Esophagus muscularis mucosa (tissue), 4 donors: ENCODE results near the gene PLCH1. TPM values are rescaled to one million over a fixed set of nuclear protein-coding genes. Genes with fewer than 3 reads are reported as not detected.

Source experiments
- DNase-seq: peaks from one replicate; pipeline ENCODE4 v3.0.0-alpha.2; 2017; ENCODE audit errors: extremely low spot score
- H3K27ac ChIP-seq, 4 donors: fragments of 200-600 bp; sonication (generic); replicated peaks in 1 of 4; 1 replicate in 3 of 4; 2 replicates in 1 of 4; pipeline ENCODE4 v1.5.1; 2016 to 2019; ENCODE audit warnings: mild to moderate bottlenecking in 1 of 4
- H3K27me3 ChIP-seq, 4 donors: fragments of 200-600 bp; sonication (generic); one replicate each; pipeline versions ENCODE4 v1.5.1 to v1.6.0; 2016 to 2019
- H3K36me3 ChIP-seq, 4 donors: fragments of 200-600 bp; sonication (generic); one replicate each; pipeline ENCODE4 v1.5.1; 2016 to 2019
- H3K4me1 ChIP-seq, 4 donors: fragments of 200-600 bp; sonication (generic); one replicate each; pipeline ENCODE4 v1.5.1; 2016 to 2019
- H3K4me3 ChIP-seq, 4 donors: fragments of 200-600 bp; sonication (generic); 1 replicate in 2 of 4; 2 replicates in 2 of 4; pipeline ENCODE4 v1.5.1; 2016 to 2019; ENCODE audit warnings: mild to moderate bottlenecking in 4 of 4, moderate library complexity in 1 of 4
- H3K9me3 ChIP-seq, 4 donors: fragments of 200-600 bp; sonication (generic); 1 replicate in 3 of 4; 2 replicates in 1 of 4; pipeline ENCODE4 v1.5.1; 2016 to 2019
- EP300 ChIP-seq: sonication (generic); formaldehyde crosslinking; IDR thresholded peaks from one replicate; pipeline ENCODE4 v1.6.1; 2017; ENCODE audit warnings: antibody characterized with exemption
- POLR2A ChIP-seq: fragments of 450-650 bp; IDR thresholded peaks from one replicate; pipeline ENCODE4 v1.6.1; 2017; ENCODE audit warnings: antibody characterized with exemption, moderate library complexity, mild to moderate bottlenecking, low read depth
- POLR2AphosphoS5 ChIP-seq, 2 donors: sonication (generic); formaldehyde crosslinking; IDR thresholded peaks; one replicate each; pipeline ENCODE4 v1.6.1; 2017; ENCODE audit warnings: antibody characterized with exemption in 2 of 2
- WGBS: methylation state at CpG from one replicate; pipeline ENCODE4 v1.1.5; 2018; 5-methylcytosine and 5-hydroxymethylcytosine counted together
- intact Hi-C: fragments of 100-400 bp; cut with DNase I; formaldehyde crosslinking; loops from one replicate; pipeline ENCODE4 v1.15.1; 2023
- total RNA-seq, 4 donors: library from RNA; depleted of rRNA; stranded (reverse); fragments of >200 nt; gene quantifications; one replicate each; pipeline versions ENCODE4 v1.1.0 to v1.2.1, GENCODE V29; 2016
- TF ChIP-seq, protein P1 (sequence below), 3 experiments: fragments of 200-600 bp in 2 of 3; fragments of 450-650 bp in 1 of 3; sonication (generic) in 2 of 3; IDR thresholded peaks; one replicate each; pipeline ENCODE4 v1.5.1; 2017 to 2019; ENCODE audit warnings: antibody characterized with exemption in 3 of 3, mild to moderate bottlenecking in 2 of 3, moderate library complexity in 1 of 3

PLCH1 gene
- total RNA-seq, 4 donors from 2014 or later = under 0.01 to 0.52 (median 0.36) TPM

DNA sequence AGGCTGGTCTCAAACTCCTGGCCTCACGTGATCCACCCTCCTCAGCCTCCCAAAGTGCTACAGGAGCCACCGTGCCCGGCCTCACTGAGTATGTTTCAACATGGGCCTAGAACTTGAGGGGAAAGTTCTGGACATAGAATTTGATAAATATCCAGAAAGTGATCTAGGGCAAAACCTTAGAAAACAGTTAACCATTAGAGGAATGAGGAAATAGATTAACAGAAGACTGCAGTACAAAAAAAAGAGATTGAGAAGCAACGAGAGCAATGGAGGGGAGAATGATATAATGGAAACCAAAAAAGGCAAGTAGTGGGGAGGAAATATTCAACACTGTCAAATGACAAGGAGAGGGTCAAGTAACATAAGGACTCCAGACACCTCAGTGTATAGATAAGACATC, 191.5 kb downstream of the PLCH1 start:
- H3K9me3 ChIP-seq = no peaks in the 10 kb centered on the region
- no peaks in the 10 kb centered on the region for H3K4me1 ChIP-seq
- H3K27ac ChIP-seq = no peak overlapping the region
- no peaks in the 10 kb centered on the region for H3K36me3 ChIP-seq
- no peak overlapping the region for H3K4me3 ChIP-seq
- no peak for DNase-seq
- intact Hi-C loops = no loop called here
- TF ChIP-seq POLR2A = no peak
- no peak for TF ChIP-seq EP300
- TF ChIP-seq, protein P1, sequence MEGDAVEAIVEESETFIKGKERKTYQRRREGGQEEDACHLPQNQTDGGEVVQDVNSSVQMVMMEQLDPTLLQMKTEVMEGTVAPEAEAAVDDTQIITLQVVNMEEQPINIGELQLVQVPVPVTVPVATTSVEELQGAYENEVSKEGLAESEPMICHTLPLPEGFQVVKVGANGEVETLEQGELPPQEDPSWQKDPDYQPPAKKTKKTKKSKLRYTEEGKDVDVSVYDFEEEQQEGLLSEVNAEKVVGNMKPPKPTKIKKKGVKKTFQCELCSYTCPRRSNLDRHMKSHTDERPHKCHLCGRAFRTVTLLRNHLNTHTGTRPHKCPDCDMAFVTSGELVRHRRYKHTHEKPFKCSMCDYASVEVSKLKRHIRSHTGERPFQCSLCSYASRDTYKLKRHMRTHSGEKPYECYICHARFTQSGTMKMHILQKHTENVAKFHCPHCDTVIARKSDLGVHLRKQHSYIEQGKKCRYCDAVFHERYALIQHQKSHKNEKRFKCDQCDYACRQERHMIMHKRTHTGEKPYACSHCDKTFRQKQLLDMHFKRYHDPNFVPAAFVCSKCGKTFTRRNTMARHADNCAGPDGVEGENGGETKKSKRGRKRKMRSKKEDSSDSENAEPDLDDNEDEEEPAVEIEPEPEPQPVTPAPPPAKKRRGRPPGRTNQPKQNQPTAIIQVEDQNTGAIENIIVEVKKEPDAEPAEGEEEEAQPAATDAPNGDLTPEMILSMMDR (IDR thresholded peaks at IDR 0.05) = no peak
- TF ChIP-seq POLR2AphosphoS5 (IDR thresholded peaks at IDR 0.05) = no peak
- H3K27me3 ChIP-seq = no peaks in the 10 kb centered on the region
- WGBS = 83% methylated on average over 4 of the region's 4 CpGs

DNA sequence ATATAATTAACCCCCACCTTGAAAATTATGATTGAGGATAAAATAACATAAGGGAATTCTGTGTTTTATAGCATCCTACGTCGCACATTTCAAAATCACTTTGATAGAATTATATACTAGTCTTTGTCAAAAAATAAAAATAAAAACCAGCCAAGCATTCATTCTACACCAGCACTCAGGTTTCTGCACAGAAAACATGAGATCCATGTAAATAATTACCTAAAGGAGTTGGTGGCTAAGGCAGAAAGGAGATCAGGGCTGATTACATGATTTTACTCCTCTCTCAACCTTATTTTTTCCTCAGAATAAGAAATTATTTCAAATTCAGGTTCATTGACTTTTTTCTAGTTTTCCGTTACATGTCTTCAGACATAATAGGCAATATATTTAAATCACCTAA, 194.5 kb downstream of the PLCH1 start:
- no peaks in the 10 kb centered on the region for H3K9me3 ChIP-seq
- TF ChIP-seq EP300 (no peak), POLR2A (no peak), POLR2AphosphoS5 (IDR thresholded peaks at IDR 0.05) (no peak)
- TF ChIP-seq, protein P1 (IDR thresholded peaks at IDR 0.05) = no peak
- no peaks in the 10 kb centered on the region for H3K36me3 ChIP-seq
- intact Hi-C loops = no loop called here
- 89% methylated on average over 3 of the region's 3 CpGs for WGBS
- no peak overlapping the region for H3K4me3 ChIP-seq
- H3K27ac ChIP-seq = no peak overlapping the region
- H3K27me3 ChIP-seq = no peaks in the 10 kb centered on the region
- no peaks in the 10 kb centered on the region for H3K4me1 ChIP-seq
- no peak for DNase-seq

DNA sequence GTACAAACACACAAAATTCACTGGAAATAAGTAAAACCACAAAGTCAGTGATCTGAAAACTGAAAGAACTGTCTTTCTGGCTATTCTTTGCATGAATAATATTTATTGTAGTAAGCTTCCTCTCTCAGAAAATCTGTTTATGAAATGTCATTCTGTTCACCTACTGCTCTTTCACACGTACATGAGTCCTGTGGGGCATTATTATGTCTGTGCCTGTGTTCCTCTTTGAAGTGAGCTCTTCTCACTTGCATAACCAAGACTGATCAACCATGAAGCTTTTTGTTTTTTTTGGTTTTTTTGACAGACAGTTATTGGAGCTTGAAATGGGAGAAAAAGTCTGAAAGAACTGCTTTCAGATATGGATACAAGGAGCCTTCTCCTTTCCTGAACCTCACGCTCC, 195.8 kb downstream of the PLCH1 start:
- Histone ChIP-seq H3K4me3 (no peak overlapping the region), H3K36me3 (no peaks in the 10 kb centered on the region), H3K4me1 (no peaks in the 10 kb centered on the region), H3K27me3 (no peaks in the 10 kb centered on the region), H3K9me3 (no peaks in the 10 kb centered on the region), H3K27ac (no peak overlapping the region)
- intact Hi-C loops = no loop called here
- TF ChIP-seq EP300 (no peak), POLR2AphosphoS5 (IDR thresholded peaks at IDR 0.05) (no peak), POLR2A (no peak)
- TF ChIP-seq, protein P1 (IDR thresholded peaks at IDR 0.05) = no peak
- 59% methylated on average over 2 of the region's 2 CpGs for WGBS
- DNase-seq = no peak

DNA sequence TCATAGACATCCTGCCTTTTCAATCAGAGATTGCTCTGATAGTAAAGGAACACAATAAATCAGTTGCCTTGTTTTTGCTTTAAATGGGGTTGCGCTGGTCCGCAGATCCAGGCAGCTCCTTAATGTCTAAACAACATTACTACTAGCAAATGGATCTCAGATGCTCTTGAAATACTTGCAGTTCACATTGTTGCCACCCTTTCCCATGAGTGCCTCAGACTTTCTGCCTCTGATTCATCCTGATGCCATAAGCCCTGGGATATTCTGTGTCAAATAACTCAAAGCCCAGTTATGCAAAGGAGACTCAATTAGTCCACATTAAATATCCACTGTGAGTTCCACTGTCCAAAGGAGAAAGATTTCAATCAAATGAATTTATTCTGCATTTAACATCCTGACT, 196.7 kb downstream of the PLCH1 start:
- no peaks in the 10 kb centered on the region for H3K36me3 ChIP-seq
- intact Hi-C loops = no loop called here
- 79% methylated on average over 2 of the region's 2 CpGs for WGBS
- TF ChIP-seq EP300 = no peak
- no peak for TF ChIP-seq POLR2A
- TF ChIP-seq, protein P1 (IDR thresholded peaks at IDR 0.05) = no peak
- TF ChIP-seq POLR2AphosphoS5 (IDR thresholded peaks at IDR 0.05) = no peak
- H3K4me1 ChIP-seq = no peaks in the 10 kb centered on the region
- H3K27ac ChIP-seq = no peak overlapping the region
- no peak overlapping the region for H3K4me3 ChIP-seq
- no peaks in the 10 kb centered on the region for H3K9me3 ChIP-seq
- DNase-seq = no peak
- no peaks in the 10 kb centered on the region for H3K27me3 ChIP-seq

DNA sequence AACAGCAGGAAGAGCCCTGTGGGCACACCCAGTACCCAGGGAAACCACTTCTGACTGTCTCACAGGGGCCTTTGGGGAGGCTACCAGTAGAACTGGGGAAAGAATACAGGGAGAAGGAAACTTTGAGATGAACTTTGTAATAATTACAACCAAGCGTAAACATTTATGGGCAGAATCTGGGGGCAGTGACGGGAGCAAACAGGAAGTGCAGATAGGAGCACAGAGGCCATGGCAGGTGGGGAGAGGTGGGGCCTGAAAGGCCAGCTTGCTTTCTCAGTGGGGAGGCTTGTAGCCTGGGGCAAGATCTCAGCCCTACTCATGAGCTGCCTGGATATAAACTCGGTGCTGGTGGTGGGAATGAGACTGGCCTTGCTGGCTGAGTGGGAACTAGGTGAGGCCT, 209.8 kb downstream of the PLCH1 start:
- no peak for DNase-seq
- WGBS = 86% methylated on average over 3 of the region's 3 CpGs
- H3K27me3 ChIP-seq = no peaks in the 10 kb centered on the region
- H3K27ac ChIP-seq = no peak overlapping the region
- H3K9me3 ChIP-seq = peaks cover 0 to 8% (median 6%) of the 10 kb centered on the region in 4 donors
- H3K4me1 ChIP-seq = no peaks in the 10 kb centered on the region
- TF ChIP-seq POLR2A (no peak), POLR2AphosphoS5 (IDR thresholded peaks at IDR 0.05) (no peak), EP300 (no peak)
- TF ChIP-seq, protein P1 (IDR thresholded peaks at IDR 0.05) = no peak
- H3K4me3 ChIP-seq = no peak overlapping the region
- H3K36me3 ChIP-seq = no peaks in the 10 kb centered on the region
- intact Hi-C loops = no loop called here
